HepG2 (cell line): Measurements from ENCODE around the gene KRT15. TPM values are rescaled to one million over a fixed set of nuclear protein-coding genes. Genes with fewer than 3 reads are reported as not detected.

Source experiments
- AGO2 ChIP-seq: fragments of 200-400 bp; formaldehyde crosslinking; optimal IDR thresholded peaks from 2 replicates; pipeline ENCODE3; 2017; ENCODE audit warnings: mild to moderate bottlenecking, low read depth, low read length, moderate library complexity
- ATF2 ChIP-seq: sonication (generic); formaldehyde crosslinking; IDR thresholded peaks from 2 replicates; pipeline ENCODE4 v1.4.0; 2020; ENCODE audit warnings: missing genetic modification reagents
- CBX1 ChIP-seq: IDR thresholded peaks from one replicate; pipeline ENCODE4 v1.6.1; 2016; ENCODE audit warnings: antibody characterized with exemption, low read depth
- DNMT1 ChIP-seq: sonication (generic); formaldehyde crosslinking; IDR thresholded peaks from 2 replicates; pipeline ENCODE4 v1.5.1; 2020; ENCODE audit warnings: mild to moderate bottlenecking, missing genetic modification reagents
- MED8 ChIP-seq: sonication (generic); formaldehyde crosslinking; IDR thresholded peaks from 2 replicates; pipeline ENCODE4 v1.8.1; 2023; ENCODE audit warnings: mild to moderate bottlenecking, missing genetic modification reagents; ENCODE audit not compliant: insufficient replicate concordance
- MEIS1 ChIP-seq: sonication (generic); formaldehyde crosslinking; IDR thresholded peaks from 2 replicates; pipeline ENCODE4 v1.9.0; 2021; ENCODE audit warnings: mild to moderate bottlenecking, missing genetic modification reagents, moderate library complexity, borderline replicate concordance
- NFRKB ChIP-seq: fragments of 450-650 bp; IDR thresholded peaks from 2 replicates; pipeline ENCODE4 v1.6.1; 2017
- NR2F6 ChIP-seq, 2 experiments: IDR thresholded peaks; 2 replicates each; pipeline ENCODE4 v1.6.1; 2016; ENCODE audit warnings: antibody characterized with exemption in 1 of 2, mild to moderate bottlenecking in 1 of 2
- SP5 ChIP-seq: IDR thresholded peaks from 2 replicates; pipeline ENCODE4 v1.6.1; 2016; ENCODE audit warnings: low read depth, borderline replicate concordance
- TEAD3 ChIP-seq: optimal IDR thresholded peaks from 2 replicates; pipeline ENCODE3; 2016; ENCODE audit warnings: borderline replicate concordance
- ZFP90 ChIP-seq: sonication (generic); formaldehyde crosslinking; IDR thresholded peaks from 2 replicates; pipeline ENCODE4 v1.8.0; 2022; ENCODE audit warnings: missing genetic modification reagents, mild to moderate bottlenecking, inconsistent platforms, borderline replicate concordance
- ZNF335 ChIP-seq: sonication (generic); formaldehyde crosslinking; IDR thresholded peaks from 2 replicates; pipeline ENCODE4 v1.4.0; 2020; ENCODE audit warnings: missing genetic modification reagents
- ZNF407 ChIP-seq: sonication (generic); formaldehyde crosslinking; IDR thresholded peaks from one replicate; pipeline ENCODE4 v1.5.1; 2020; ENCODE audit warnings: mild to moderate bottlenecking, missing genetic modification reagents; ENCODE audit errors: not compliant biosample characterization
- ZNF468 ChIP-seq: sonication (generic); formaldehyde crosslinking; IDR thresholded peaks from 2 replicates; pipeline ENCODE4 v1.8.0; 2022; ENCODE audit warnings: mild to moderate bottlenecking, moderate library complexity, missing genetic modification reagents
- ZSCAN9 ChIP-seq: IDR thresholded peaks from 2 replicates; pipeline ENCODE4 v1.6.1; 2016; ENCODE audit warnings: borderline replicate concordance
- polyA plus RNA-seq, 8 experiments: library from polyadenylated mRNA; depleted of rRNA in 3 of 8; stranded (reverse) in 7 of 8; unstranded in 1 of 8; fragments of >200 nt; fragmentation: Illumina TruSeq in 4 of 8; extraction: Trizol in 4 of 8; gene quantifications; 2 replicates each; pipeline versions ENCODE4 v1.2.1 to v1.2.3, GENCODE V29; 2011 to 2016; ENCODE audit warnings: low read depth in 4 of 8, missing spikeins in 1 of 8, mixed read lengths in 1 of 8; ENCODE audit not compliant: insufficient read depth in 1 of 8
- total RNA-seq, 5 experiments: library from RNA; depleted of rRNA; stranded (reverse); fragments of >200 nt; fragmentation: Illumina TruSeq; extraction: Trizol; gene quantifications; 2 replicates each; pipeline ENCODE4 v1.2.3, GENCODE V29; 2016; ENCODE audit warnings: low read depth in 1 of 5
- TF ChIP-seq, protein P1 (sequence below): sonication (generic); formaldehyde crosslinking; IDR thresholded peaks from 2 replicates; pipeline ENCODE4 v1.5.1; 2020; ENCODE audit warnings: mild to moderate bottlenecking, missing genetic modification reagents

Gene KRT15
- total and polyA plus RNA-seq, 2 of the 13 experiments (the other 11 are each of a cell fraction or from before 2014, with no cell fraction given) = 0.46 to 0.63 TPM

GRCh38 chr17:41527063-41528023 is 8.7 kb upstream of the KRT15 start (continued):
- TF ChIP-seq, protein P1, sequence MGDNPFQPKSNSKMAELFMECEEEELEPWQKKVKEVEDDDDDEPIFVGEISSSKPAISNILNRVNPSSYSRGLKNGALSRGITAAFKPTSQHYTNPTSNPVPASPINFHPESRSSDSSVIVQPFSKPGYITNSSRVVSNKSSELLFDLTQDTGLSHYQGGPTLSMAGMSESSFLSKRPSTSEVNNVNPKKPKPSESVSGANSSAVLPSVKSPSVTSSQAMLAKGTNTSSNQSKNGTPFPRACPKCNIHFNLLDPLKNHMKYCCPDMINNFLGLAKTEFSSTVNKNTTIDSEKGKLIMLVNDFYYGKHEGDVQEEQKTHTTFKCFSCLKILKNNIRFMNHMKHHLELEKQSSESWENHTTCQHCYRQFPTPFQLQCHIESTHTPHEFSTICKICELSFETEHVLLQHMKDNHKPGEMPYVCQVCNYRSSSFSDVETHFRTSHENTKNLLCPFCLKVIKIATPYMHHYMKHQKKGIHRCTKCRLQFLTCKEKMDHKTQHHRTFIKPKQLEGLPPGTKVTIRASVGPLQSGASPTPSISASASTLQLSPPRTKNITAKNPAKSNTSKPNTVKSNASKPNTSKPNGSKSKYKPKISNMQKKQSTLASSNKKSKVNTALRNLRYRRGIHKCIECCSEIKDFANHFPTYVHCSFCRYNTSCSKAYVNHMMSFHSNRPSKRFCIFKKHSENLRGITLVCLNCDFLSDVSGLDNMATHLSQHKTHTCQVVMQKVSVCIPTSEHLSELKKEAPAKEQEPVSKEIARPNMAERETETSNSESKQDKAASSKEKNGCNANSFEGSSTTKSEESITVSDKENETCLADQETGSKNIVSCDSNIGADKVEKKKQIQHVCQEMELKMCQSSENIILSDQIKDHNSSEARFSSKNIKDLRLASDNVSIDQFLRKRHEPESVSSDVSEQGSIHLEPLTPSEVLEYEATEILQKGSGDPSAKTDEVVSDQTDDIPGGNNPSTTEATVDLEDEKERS (CRISPR knock-in tag) = no peak
- no peak for TF ChIP-seq NFRKB
- peak; percentile 58; the same call in 1 of the 2 replicates for TF ChIP-seq SP5
- no peak for TF ChIP-seq NR2F6 (IDR thresholded peaks at IDR 0.05)
- TF ChIP-seq NR2F6 (CRISPR knock-in tag; IDR thresholded peaks at IDR 0.05) = no peak
- TF ChIP-seq ZNF407 = no peak
- TF ChIP-seq ZNF335 (CRISPR knock-in tag) = peak; percentile 9; the same call in 1 of the 2 replicates
- TF ChIP-seq CBX1 = no peak
- TF ChIP-seq MED8 (CRISPR knock-in tag) = no peak
- TF ChIP-seq ATF2 (CRISPR knock-in tag) = no peak
- TF ChIP-seq ZSCAN9 (CRISPR knock-in tag) = no peak
- TF ChIP-seq ZNF468 (CRISPR knock-in tag) = 0 out of 2 replicates have a peak, but pooled peaks have one; percentile 51
- no peak for TF ChIP-seq DNMT1 (CRISPR knock-in tag)
- no peak for TF ChIP-seq ZFP90 (CRISPR knock-in tag)
- no peak for TF ChIP-seq TEAD3 (CRISPR knock-in tag)
- peak; percentile 80 for TF ChIP-seq AGO2
- TF ChIP-seq MEIS1 = 0 out of 2 replicates have a peak, but pooled peaks have one; percentile 29
